HT-29 (cell line): Measurements from ENCODE around the gene SLC13A3. TPM values are rescaled to one million over a fixed set of nuclear protein-coding genes. Genes with fewer than 3 reads are reported as not detected.
A peak's percentile ranks its signal among the peaks of the same experiment; 100 is the strongest.

Experiments
- DNase-seq: peaks from one replicate; pipeline ENCODE4 v3.0.0-alpha.2; 2015; ENCODE audit warnings: low spot score
- total RNA-seq: library from RNA; depleted of rRNA; stranded (reverse); fragments of >200 nt; shearing (Covaris generic); gene quantifications from 2 replicates; pipeline ENCODE4 v1.2.3, GENCODE V29; 2014

Gene SLC13A3
- total RNA-seq, 1 experiment from 2014 or later = not detected

- DNase-seq = no peak
Measured at GRCh38 chr20:46606817-46607190, 44.5 kb downstream of the SLC13A3 start.

GRCh38 chr20:46605978-46606816 is 45.1 kb downstream of the SLC13A3 start:
- DNase-seq = no peak

DNA sequence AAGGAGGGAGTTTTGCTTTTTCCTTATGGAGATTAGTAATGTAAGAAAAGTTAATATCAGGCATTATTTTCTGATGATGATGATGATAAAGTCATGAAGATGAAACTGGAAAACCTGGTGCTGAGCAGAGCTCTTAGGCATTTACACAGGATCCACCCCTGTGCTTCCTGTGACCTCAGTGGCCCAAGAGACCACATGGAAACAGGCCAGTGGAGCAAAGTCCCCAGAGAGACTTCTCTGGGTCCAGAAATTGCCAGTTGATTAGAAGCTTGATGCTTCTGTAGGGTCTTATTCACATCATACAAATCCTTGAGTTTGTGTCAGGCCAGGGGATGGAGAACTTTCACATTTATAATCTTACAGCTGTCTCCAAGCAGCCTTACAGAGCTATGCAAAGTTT is 46.1 kb downstream of the SLC13A3 start:
- DNase-seq = no peak

DNA sequence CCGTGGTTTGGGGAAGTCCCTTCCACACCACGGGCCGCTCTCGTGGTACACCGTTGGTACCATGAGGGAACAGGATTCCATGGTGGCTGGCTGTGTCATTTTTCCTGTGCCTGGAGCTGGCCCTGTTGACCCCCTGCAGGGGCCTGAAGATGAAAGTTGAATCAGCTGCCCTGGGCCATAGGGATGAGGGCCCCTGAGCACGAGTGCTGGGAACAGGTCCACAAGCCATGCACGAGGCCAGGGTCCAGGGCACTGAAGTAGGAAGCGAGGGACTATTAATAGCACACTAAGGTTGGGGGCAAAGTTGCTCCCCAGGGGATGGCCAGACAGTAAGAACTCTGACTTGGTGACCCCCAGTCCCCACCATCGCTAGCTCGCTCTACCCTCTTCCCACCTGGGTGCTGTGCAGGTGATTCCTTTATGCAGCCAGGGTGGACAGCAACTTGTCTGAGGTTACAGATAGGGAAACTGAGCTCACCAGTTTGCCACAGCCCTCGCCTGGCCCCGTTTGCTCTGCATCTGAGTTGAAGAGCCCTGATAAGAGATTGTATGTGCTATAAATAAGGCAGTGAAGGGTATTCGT is 46.6 kb downstream of the SLC13A3 start:
- no peak for DNase-seq

GRCh38 chr20:46602429-46602828 is 48.8 kb downstream of the SLC13A3 start:
- DNase-seq = no peak

DNA sequence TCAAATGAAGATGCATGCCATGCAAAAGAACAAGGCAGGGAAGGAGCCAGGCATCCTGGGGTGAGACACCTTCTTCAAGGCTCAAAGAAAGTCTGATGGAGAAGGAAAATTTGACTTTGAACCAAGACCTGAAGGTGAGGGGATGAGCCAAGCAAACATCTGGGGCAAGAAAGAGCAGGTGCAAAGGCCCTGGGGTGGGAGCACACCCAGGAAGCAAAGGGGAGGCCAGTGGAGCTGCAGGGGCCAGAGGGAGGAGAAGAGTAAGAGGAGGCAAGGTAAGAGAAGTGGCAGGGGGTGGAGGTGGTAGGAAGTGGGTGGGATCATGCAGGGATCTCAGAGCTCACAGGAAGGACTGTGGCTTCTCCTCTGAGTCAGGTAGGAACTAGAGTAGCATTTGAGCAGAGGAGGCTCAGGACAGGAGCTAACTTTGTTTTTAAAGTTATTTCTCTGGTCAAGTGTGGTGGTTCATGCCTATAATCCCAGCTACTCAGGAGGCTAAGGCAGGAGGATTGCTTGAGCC is 49.6 kb downstream of the SLC13A3 start:
- no peak for DNase-seq

DNA sequence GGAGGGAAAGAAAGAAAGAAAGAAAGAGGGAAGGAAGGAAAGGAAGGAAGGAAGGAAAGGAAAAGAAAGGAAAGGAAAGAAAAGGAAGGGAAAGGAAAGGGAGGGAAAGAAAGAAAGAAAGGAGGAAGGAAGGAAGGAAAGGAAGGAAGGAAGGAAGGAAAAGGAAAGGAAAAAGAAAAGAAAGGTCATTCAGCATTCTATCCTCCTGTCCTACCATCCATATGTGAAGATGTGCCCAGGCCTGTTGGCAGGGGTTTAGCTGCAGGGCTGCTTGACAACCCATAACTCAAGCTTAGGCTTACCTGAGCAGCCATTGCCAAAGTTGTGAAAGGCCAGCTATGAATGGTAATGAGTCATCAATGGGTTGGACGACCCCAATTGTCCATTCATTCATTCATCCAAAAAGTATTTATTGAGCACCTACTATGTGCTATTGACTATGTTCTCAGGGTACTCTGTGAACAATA is 50.9 kb downstream of the SLC13A3 start:
- no peak for DNase-seq

GRCh38 chr20:46599227-46599987 is 51.9 kb downstream of the SLC13A3 start:
- no peak for DNase-seq

- no peak for DNase-seq
Measured at GRCh38 chr20:46595933-46596332, 55.3 kb downstream of the SLC13A3 start.

DNA sequence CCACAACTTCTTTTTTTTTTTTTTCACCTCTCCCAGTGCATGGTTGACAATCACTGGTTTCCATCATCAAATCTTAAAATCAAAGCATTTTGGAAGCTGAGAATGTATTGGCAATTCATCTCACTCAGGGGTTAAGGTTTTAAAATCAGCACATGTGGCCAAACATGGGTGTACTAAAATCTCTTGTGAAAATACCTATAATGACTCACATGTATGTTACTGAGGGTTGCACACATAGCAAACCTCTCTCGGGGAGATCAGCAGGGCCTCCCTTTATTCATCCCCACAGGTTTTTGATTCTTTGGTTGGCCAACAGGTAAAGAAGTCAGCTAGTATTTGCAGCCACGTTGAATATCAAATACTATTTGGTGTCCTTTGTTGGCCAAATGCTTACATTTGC is 56.5 kb downstream of the SLC13A3 start:
- DNase-seq = no peak

GRCh38 chr20:46592580-46593362 is 58.5 kb downstream of the SLC13A3 start:
- peak; percentile 44 for DNase-seq

- DNase-seq = no peak
Measured at GRCh38 chr20:46590443-46590842, 60.8 kb downstream of the SLC13A3 start.

- no peak for DNase-seq
Measured at GRCh38 chr20:46588532-46589511, 62.4 kb downstream of the SLC13A3 start.

GRCh38 chr20:46587986-46588385 is 63.3 kb downstream of the SLC13A3 start:
- DNase-seq = no peak

- no peak for DNase-seq
Measured at GRCh38 chr20:46586724-46587123, 64.5 kb downstream of the SLC13A3 start.

DNA sequence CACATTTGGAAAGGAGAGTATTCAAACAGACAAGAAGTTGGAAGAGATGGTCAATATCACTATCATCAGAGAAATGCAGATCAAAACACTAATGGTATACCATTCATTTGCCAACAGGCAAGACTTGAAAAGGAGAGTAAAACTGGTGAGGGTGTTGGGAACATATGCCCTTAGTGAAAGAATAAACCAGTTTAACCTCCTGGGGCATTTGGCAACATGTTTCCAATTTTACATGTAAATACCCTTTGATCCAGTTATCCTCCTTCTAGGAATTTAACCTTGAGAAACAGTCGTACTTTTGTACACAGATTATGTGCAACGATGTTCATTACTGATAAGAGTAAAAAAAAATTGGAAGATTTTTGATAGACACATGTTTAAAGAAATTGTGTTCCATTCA is 66.8 kb downstream of the SLC13A3 start:
- no peak for DNase-seq

GRCh38 chr20:46583411-46584214 is 67.6 kb downstream of the SLC13A3 start:
- DNase-seq = no peak

GRCh38 chr20:46582648-46583047 is 68.6 kb downstream of the SLC13A3 start:
- DNase-seq = peak; percentile 26

- DNase-seq = peak; percentile 27
Measured at GRCh38 chr20:46581391-46581790, 69.9 kb downstream of the SLC13A3 start.
